Kidney epithelial cell (primary cell): ENCODE measurements around the gene GOLGA6L2. TPM values are rescaled to one million over a fixed set of nuclear protein-coding genes. Genes with fewer than 3 reads are reported as not detected.
"Not testable (repeated sequence)": the region's sequence is repeated elsewhere in the genome, so short reads cannot be mapped to it uniquely, and the experiment has no call there.

Source experiments
- DNase-seq: peaks from one replicate; pipeline ENCODE4 v3.0.0-alpha.2; 2010; ENCODE audit warnings: low read depth
- H3K27me3 ChIP-seq: 2 replicates; pipeline ENCODE4 v1.6.0; 2011; ENCODE audit warnings: low read length; ENCODE audit not compliant: control insufficient read depth, insufficient read depth
- H3K36me3 ChIP-seq: 2 replicates; pipeline ENCODE4 v1.5.1; 2011; ENCODE audit warnings: low read length; ENCODE audit not compliant: control insufficient read depth, insufficient read depth
- H3K4me3 ChIP-seq: 2 replicates; pipeline ENCODE4 v1.5.1; 2011; ENCODE audit warnings: low read depth, mild to moderate bottlenecking, control low read depth, low read length
- total RNA-seq: library from RNA; depleted of rRNA; stranded (reverse); fragments of >200 nt; gene quantifications from 2 replicates; pipeline ENCODE4 v1.2.3, GENCODE V29; 2015
- TF ChIP-seq, protein P1 (sequence below): IDR thresholded peaks from 2 replicates; pipeline ENCODE4 v1.5.1; 2011; ENCODE audit warnings: mild to moderate bottlenecking, moderate library complexity, low read length, control low read depth, inconsistent platforms; ENCODE audit not compliant: insufficient read depth, poor library complexity, severe bottlenecking

The GOLGA6L2 gene
- total RNA-seq, 1 donor from 2014 or later, result not detected

DNA sequence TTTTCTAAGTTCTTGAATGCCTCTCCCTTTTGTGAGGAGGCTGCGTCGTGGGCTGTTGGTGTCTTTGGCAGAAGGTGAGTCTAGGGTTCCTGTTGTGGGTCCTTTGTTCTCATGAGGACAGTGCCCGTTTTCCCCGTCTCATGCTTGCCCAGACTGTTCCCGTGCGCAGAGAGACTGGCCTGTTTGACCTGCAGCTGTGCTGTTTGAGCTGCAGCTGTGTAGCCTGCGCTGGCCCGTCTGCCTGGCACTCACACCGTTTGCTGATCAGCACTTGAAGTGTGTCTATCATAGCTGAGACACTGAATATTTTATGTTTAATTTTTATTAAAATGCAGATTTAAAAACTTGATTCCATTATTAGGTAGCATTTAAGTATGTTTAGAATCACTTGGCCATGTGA, 9.9 kb downstream of the GOLGA6L2 start:
- Histone ChIP-seq H3K27me3 (no peaks in the 10 kb centered on the region), H3K36me3 (no peaks in the 10 kb centered on the region), H3K4me3 (no peak overlapping the region)
- no peak for DNase-seq
- TF ChIP-seq, protein P1, sequence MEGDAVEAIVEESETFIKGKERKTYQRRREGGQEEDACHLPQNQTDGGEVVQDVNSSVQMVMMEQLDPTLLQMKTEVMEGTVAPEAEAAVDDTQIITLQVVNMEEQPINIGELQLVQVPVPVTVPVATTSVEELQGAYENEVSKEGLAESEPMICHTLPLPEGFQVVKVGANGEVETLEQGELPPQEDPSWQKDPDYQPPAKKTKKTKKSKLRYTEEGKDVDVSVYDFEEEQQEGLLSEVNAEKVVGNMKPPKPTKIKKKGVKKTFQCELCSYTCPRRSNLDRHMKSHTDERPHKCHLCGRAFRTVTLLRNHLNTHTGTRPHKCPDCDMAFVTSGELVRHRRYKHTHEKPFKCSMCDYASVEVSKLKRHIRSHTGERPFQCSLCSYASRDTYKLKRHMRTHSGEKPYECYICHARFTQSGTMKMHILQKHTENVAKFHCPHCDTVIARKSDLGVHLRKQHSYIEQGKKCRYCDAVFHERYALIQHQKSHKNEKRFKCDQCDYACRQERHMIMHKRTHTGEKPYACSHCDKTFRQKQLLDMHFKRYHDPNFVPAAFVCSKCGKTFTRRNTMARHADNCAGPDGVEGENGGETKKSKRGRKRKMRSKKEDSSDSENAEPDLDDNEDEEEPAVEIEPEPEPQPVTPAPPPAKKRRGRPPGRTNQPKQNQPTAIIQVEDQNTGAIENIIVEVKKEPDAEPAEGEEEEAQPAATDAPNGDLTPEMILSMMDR, result no peak

DNA sequence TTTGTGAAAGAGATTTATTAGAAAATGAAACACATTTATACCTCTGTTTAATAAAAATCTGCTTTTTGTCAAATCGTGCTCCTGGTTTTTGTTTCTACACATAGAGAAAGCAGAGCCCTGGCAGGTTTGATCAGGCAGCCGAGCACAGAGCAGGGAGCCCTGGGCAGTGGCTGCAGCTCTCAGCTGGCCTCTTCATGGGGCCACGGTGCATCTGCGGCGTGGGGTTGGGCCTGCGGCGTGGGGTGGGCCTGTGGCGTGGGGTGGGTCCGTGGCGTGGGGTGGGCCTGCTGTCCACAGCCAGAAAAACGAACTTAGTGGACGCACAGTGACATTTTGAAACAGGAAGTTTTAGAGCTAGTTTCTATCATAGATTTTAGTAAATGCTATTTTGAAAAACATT, 10.6 kb downstream of the GOLGA6L2 start:
- DNase-seq, result no peak
- Histone ChIP-seq H3K36me3 (no peaks in the 10 kb centered on the region), H3K27me3 (no peaks in the 10 kb centered on the region), H3K4me3 (no peak overlapping the region)
- TF ChIP-seq, protein P1, result no peak

DNA sequence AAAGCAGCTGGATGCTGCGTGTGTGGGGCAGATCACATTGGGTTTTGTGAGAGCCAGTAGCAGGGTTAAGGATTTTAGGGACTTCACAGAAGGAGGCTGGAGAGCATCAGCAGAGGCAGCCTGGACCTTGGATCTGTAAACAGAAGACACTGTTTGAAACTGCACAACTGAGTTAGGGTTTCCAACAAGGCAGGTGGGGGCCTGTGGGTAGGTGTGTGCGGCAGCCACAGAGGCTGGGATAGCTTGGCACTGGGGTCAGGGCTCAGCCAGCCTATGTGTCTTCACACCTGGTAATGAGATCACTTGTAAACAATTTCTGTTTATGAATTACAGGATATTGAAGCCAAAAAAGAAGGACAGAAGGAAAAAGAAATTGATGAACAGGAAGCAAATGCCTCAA, 12.3 kb downstream of the GOLGA6L2 start:
- H3K36me3 ChIP-seq, DNase-seq, H3K27me3 ChIP-seq, H3K4me3 ChIP-seq: not testable (repeated sequence)

DNA sequence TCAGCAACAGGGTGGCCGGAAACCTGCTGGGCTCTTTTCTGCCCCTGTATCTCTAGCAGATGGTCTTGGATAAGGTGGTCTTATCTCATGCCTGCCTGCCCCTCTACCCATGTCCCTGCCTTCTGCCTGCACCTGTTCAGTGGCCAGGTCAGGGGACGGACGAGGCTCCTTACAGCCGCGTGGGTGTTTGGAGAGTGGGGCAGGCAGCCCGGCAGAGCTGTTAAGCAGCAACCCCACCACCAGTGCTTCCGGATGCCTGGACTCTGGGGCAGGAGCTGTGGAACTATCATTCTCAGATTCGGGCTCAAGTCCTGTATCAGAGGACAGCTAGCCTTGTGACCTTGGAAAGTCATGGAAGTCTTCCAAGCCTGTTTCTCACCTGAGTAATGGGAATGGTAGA, 21.7 kb downstream of the GOLGA6L2 start:
- DNase-seq, H3K36me3 ChIP-seq, H3K4me3 ChIP-seq, H3K27me3 ChIP-seq: not testable (repeated sequence)

DNA sequence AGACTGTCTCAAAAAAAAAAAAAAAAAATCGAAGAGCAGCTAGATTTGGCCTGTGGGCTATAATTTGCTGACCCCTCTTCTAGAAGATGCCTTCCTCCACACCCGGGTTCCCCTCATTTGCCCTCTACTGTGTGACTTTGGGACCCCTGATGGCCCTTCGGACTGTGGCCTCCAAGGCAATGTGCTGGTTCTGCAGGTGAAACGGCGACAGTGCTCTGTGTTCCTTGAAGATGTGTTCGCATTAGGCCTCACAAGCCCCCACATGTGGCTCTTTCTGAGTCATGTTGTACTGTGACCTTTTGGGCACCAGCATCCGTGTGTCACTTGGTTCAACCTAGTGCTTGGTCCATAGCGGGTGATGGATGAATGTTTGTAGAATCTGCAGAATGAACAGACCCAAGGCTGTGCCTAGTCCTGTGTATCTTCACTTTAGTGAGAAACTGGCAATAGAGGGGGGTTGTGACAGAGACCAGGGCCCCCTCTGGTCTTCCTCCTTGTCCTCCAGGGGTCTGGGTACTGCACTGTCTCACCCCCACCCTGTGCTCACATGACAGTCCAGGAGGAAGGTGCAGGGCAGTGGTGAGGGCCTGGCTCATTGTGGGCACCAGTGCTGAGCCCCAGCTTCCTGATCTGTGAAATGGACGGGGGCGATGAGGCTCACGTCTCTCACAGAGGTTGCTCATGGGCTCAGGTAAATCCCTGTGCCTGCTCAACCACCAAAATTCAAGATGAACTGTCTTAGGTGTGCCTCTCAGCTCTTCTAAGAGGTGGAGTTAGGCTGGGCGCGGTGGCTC, 22.7 kb downstream of the GOLGA6L2 start:
- TF ChIP-seq, protein P1, result no peak
- DNase-seq, result no peak
- Histone ChIP-seq H3K36me3 (no peaks in the 10 kb centered on the region), H3K27me3 (no peaks in the 10 kb centered on the region), H3K4me3 (no peak overlapping the region)

DNA sequence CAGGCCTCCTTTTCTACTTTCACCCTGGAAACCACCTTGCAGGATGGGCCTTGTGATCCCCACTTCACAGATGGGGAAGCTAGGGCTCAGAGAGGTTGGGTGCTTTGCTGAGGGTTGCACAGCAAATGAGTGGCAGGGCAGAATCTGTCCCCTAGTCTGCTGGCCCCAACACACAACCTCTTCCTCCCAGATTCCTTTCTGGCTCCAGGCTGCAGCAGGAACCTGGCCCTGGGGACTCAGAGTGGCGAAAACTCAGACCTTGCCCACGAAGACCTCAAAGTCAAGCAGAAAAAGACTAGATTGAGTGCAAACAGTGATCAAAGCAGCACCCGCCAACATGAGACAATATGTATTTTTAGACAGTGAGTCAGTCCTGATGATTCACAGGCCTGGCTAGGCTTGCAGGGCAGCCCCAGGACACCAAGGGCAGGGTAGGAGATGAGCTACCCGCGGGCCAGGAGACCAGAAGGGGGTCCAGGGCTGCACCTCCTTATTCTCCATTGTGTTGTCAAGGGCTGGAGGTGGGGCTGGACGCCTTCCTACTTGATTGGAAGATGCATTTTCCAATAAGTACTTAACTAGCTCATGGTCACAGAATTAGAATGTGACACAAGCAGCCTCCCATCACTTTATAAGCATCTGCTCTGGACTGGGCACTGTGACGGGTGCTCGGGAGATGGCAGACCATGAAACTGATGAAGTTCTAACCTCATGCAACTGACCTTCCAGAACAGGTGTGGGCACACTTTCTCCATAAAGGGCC, 23.9 kb downstream of the GOLGA6L2 start:
- H3K36me3 ChIP-seq, result no peaks in the 10 kb centered on the region
- no peaks in the 10 kb centered on the region for H3K27me3 ChIP-seq
- H3K4me3 ChIP-seq, result no peak overlapping the region
- no peak for DNase-seq
- TF ChIP-seq, protein P1, result no peak
